K562 (cell line): Measurements from ENCODE around the gene CMIP. TPM values are rescaled to one million over a fixed set of nuclear protein-coding genes. Genes with fewer than 3 reads are reported as not detected.

Source experiments
- CREM ChIP-seq: IDR thresholded peaks from 2 replicates; pipeline ENCODE4 v1.6.1; 2014; ENCODE audit warnings: antibody characterized with exemption, low read depth
- ETV6 ChIP-seq, 3 experiments: fragments of 150-350 bp in 1 of 3; sonication (generic) in 1 of 3; formaldehyde crosslinking in 1 of 3; IDR thresholded peaks; 2 replicates each; pipeline versions ENCODE4 v1.6.1 to v1.8.0; 2014 to 2022; ENCODE audit warnings: borderline replicate concordance in 2 of 3, low read depth in 2 of 3, antibody characterized with exemption in 1 of 3, low read length in 1 of 3, mild to moderate bottlenecking in 1 of 3, missing genetic modification reagents in 1 of 3
- FOXP1 ChIP-seq: sonication (generic); formaldehyde crosslinking; IDR thresholded peaks from 2 replicates; pipeline ENCODE4 v1.8.0; 2022; ENCODE audit warnings: mild to moderate bottlenecking, missing genetic modification reagents
- JUN ChIP-seq, 2 experiments: sonication (generic) in 1 of 2; formaldehyde crosslinking in 1 of 2; IDR thresholded peaks; 2 replicates each; pipeline versions ENCODE4 v1.6.1 to v1.8.0; 2012 to 2022; ENCODE audit warnings: borderline replicate concordance in 2 of 2, mild to moderate bottlenecking in 2 of 2, improper control_type of control experiment in 1 of 2, low read depth in 1 of 2, low read length in 1 of 2, missing genetic modification reagents in 1 of 2
- KAT7 ChIP-seq: sonication (generic); formaldehyde crosslinking; IDR thresholded peaks from 2 replicates; pipeline ENCODE4 v1.8.0; 2022; ENCODE audit warnings: missing genetic modification reagents, mild to moderate bottlenecking, borderline replicate concordance
- POLR2H ChIP-seq: IDR thresholded peaks from 2 replicates; pipeline ENCODE4 v1.6.1; 2016; ENCODE audit warnings: missing genetic modification characterization, low read depth, mild to moderate bottlenecking, control low read depth, missing compliant biosample characterization, moderate library complexity
- TBL1XR1 ChIP-seq, 2 experiments: IDR thresholded peaks; 2 replicates each; pipeline ENCODE4 v1.6.1; 2012; ENCODE audit warnings: improper control_type of control experiment in 2 of 2, low read length in 2 of 2, mild to moderate bottlenecking in 1 of 2
- TEAD1 ChIP-seq, 2 experiments: fragments of 450-650 bp in 1 of 2; sonication (generic) in 1 of 2; formaldehyde crosslinking; IDR thresholded peaks; 2 replicates each; pipeline versions ENCODE4 v1.4.0 to v1.8.0; 2020 to 2022; ENCODE audit warnings: mild to moderate bottlenecking in 2 of 2, missing genetic modification reagents in 1 of 2
- TEAD4 ChIP-seq, 2 experiments: sonication (generic) in 1 of 2; formaldehyde crosslinking in 1 of 2; IDR thresholded peaks; 2 replicates each; pipeline versions ENCODE4 v1.6.1 to v1.8.0; 2012 to 2022; ENCODE audit warnings: borderline replicate concordance in 1 of 2, inconsistent platforms in 1 of 2, low read length in 1 of 2, mild to moderate bottlenecking in 1 of 2, missing genetic modification reagents in 1 of 2
- ZNF436 ChIP-seq: fragments of 250-450, 450-650 bp; sonication (Bioruptor Pico); formaldehyde crosslinking; IDR thresholded peaks from 2 replicates; pipeline ENCODE4 v1.7.0; 2020; ENCODE audit warnings: mild to moderate bottlenecking
- polyA plus RNA-seq, 8 experiments: library from polyadenylated mRNA; depleted of rRNA in 4 of 8; stranded (reverse) in 5 of 8; unstranded in 3 of 8; fragments of >200 nt; fragmentation: Nextera tagmentation in 2 of 8; fragmentation: Illumina TruSeq in 1 of 8; extraction: Ambion mirVana in 2 of 8; extraction: Trizol in 1 of 8; gene quantifications; 2 replicates each; pipeline versions ENCODE4 v1.2.1 to v1.2.3, GENCODE V29; 2011 to 2014; ENCODE audit warnings: inconsistent platforms in 1 of 8, missing spikeins in 1 of 8
- total RNA-seq, 7 experiments: library from RNA; depleted of rRNA in 6 of 7; stranded (reverse); fragments of >200 nt in 6 of 7; fragmentation: Illumina TruSeq in 2 of 7; extraction: Trizol in 2 of 7; gene quantifications; 2 replicates each; pipeline versions ENCODE4 v1.2.1 to v1.2.3, GENCODE V29; 2011 to 2021; ENCODE audit warnings: low replicate concordance in 1 of 7

The CMIP gene
- total and polyA plus RNA-seq, 9 of the 15 experiments (the other 6 are each of a cell fraction or from before 2014, with no cell fraction given): 0.94 to 82.5 (median 10.3) TPM

- TF ChIP-seq KAT7 (CRISPR knock-in tag) (no peak), ETV6 (IDR thresholded peaks at IDR 0.05; ENCODE audit: borderline replicate concordance in 1 of 2, low read depth in 2 of 2, low read length in 1 of 2) (peak; percentile 76 to 96; a peak in 3 of 4 replicates), ETV6 (CRISPR knock-in tag; IDR thresholded peaks at IDR 0.05; ENCODE audit: borderline replicate concordance) (no peak), TEAD4 (IDR thresholded peaks at IDR 0.05; ENCODE audit: low read length) (peak; percentile 52; the same call in 1 of the 2 replicates), TEAD4 (CRISPR knock-in tag; IDR thresholded peaks at IDR 0.05; ENCODE audit: borderline replicate concordance) (no peak), ZNF436 (CRISPR knock-in tag) (no peak), TBL1XR1 (IDR thresholded peaks at IDR 0.05; ENCODE audit: low read length in 2 of 2) (peak in 1 of 2 experiments; percentile 49; a peak in 1 of 4 replicates), FOXP1 (CRISPR knock-in tag) (0 out of 2 replicates have a peak, but pooled peaks have one; percentile 38), TEAD1 (CRISPR knock-in tag; IDR thresholded peaks at IDR 0.05) (peak in 1 of 2 experiments; percentile 55; a peak in 1 of 4 replicates), CREM (0 out of 2 replicates have a peak, but pooled peaks have one; percentile 5), JUN (IDR thresholded peaks at IDR 0.05; ENCODE audit: borderline replicate concordance, low read depth, low read length) (no peak), JUN (CRISPR knock-in tag; IDR thresholded peaks at IDR 0.05; ENCODE audit: borderline replicate concordance) (peak; percentile 69; the same call in 1 of the 2 replicates), POLR2H (no peak)
- TF ChIP-seq, all 486 proteins: peak for 38
These were observed 38.7 kb downstream of the CMIP start (continued) for GRCh38 chr16:81483064-81483969.
